GM19240 (cell line): ENCODE measurements around the gene PRR5L.
"Not testable (repeated sequence)": the region's sequence is repeated elsewhere in the genome, so short reads cannot be mapped to it uniquely, and the experiment has no call there.

Experiments used
- DNase-seq: peaks from one replicate; pipeline ENCODE4 v3.0.0; 2011; ENCODE audit warnings: low spot score; ENCODE audit not compliant: insufficient read length

PRR5L gene

DNA sequence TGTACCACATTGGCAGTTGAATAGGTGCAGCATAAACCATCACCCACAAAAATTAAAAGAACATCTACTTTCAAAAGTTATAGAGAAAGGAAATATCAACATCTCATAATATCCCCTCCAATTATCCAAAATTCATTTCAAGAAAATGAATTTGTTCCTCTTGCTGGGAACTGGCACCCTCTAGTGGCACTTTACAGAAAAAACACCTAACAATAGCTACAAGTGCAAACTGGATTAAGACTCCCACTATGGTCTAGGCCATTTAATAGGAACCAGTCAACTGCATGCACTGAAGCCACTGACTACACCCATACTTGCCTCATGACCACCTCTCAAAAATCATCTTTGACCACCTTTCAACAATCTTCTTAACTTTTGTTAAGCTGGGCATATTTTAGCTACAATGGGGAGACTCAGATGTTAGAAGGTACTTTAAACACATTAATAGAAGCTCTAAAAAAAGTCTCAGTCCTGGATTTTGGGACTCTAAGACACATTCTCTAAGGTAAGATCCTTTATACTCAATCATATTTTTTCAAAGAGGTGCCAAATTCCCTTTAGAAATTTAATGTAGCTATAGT, 196.7 kb downstream of the PRR5L start:
- no peak for DNase-seq

DNA sequence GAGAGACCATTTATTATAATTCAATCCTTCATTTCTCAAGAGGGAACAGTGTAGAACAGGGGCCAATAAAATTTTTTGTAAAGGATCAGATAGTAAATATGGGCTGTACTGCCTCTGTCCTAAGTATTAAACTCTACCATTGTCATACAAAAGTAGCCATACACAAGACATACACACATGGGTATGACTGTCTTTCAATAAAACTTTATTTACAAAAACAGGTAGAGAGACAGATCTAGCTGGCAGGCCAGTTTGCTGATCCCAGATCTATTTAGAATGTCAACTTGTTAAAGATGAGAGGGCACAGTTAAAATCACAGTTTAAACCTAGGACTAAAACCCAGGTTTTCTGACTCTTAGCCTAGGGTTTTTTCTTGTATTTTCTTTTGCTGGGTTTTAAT, 197.2 kb downstream of the PRR5L start:
- no peak for DNase-seq

GRCh38 chr11:36498721-36499120, 202.6 kb downstream of the PRR5L start:
- no peak for DNase-seq

DNA sequence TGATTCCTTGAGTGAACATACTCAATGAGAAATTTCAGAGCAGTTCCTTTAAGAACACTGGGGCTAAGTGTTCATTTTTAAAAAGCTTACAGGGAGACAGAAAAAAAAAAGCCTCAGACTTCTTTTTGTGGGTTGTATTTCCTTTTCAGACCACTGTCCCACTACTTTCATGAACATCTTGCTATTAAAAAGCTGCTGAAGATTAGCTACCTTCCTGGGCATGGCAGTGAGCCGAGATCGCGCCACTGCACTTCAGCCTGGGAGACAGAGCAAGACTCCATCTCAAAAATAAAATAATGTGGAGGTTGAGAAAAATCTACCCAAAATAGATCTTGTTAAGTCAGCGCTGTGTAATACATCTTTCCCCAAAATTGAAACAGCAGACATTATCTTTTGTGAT, 203.2 kb downstream of the PRR5L start:
- DNase-seq: no peak

DNA sequence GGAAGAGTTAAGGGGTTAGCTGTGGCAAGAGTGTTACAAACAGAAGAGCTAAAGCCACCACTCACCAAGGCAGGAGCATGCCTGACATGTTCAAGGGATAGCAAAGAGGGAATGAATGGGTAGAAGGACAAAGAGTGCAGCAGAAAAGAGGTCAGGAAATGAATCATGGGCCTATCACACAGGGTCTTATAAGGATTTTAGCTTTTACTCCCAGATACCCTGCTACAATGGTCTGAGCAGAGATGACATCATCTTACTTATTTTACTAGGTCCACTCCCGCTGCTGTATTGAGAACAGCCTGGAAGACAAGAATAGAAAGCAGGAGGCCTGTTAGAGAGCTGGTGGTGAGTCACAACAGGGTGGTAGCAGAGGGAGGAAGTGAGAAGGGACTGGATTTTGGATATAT, 204.2 kb downstream of the PRR5L start:
- no peak for DNase-seq

- DNase-seq: no peak
Measured at GRCh38 chr11:36501236-36501635, 205.1 kb downstream of the PRR5L start.

DNA sequence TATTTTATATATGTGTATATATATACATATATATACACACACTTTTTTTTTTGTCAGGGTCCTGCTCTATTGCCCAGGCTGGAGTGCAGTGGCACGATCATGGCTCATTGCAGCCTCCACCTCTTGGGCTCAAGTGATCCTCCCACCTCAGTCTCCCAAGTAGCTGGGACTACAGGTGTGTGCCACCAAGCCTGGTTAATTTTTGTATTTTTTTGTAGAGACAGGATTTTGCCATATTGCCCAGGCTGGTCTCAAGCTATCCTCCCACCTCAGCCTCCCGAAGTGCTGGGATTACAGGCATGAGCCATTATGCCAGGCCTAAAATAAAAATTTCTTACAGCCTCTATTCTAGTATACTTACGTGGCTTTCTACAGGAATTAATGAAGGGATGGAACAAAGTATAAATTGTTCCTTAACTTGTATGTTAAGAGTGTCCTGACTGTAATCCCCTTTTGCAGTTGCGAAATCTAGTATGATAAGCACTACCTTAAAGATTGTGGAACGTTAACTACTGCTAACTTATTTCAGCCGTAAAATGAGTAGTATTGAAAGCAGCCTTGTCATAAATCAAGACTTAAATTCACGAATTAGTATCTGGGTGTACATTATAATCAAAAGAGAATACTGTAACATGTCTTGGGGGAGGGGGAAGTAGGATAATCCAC, 211.9 kb downstream of the PRR5L start:
- no peak for DNase-seq

DNA sequence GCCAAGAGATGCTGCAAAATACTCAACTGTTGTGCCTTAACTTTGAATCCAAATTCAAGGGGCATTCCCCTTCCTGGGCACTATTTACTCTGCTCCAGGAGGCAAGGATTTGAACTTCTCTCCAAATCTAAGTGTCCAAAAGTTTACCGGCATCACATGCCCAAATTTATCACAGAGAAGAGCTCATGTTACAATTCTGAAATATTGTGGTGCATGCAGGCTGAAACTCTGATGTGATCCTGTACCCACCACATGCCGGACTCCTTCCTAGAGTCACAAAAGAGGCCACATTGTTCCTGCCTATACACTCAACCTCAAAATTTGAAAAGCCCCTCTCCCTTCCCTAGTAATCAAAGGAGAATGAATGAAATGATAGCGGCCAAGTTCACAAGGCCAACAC, 212.7 kb downstream of the PRR5L start:
- DNase-seq: no peak

DNA sequence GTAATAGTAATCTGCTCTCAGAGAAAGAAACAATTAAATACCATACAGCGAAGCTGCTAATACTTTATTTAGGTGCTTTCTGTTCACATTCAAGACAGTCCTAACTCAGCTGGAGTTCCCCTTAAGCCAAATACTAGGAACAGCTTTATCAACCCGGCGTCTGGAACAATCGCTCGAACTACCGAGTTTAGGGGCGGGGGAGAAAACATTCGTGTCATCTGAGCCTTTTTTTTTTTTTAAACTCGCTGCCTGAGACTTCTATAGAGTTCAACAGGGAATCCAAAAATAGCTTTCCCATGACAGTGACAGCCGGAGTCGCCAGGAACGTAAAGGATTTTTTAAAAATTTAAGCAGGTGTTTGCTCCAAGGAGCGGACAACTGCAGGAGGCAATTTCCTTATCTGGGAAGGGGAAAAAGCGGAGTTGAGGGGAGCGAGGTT, 213.1 kb downstream of the PRR5L start:
- DNase-seq: no peak

- peak; percentile 76 for DNase-seq
Measured at GRCh38 chr11:36509694-36510593, 213.9 kb downstream of the PRR5L start, which contains the start of gene TRAF6. TRAF6 (minus strand) TSS chr11:36510272; CDS start chr11:36501515, 8,757 bp downstream.

DNA sequence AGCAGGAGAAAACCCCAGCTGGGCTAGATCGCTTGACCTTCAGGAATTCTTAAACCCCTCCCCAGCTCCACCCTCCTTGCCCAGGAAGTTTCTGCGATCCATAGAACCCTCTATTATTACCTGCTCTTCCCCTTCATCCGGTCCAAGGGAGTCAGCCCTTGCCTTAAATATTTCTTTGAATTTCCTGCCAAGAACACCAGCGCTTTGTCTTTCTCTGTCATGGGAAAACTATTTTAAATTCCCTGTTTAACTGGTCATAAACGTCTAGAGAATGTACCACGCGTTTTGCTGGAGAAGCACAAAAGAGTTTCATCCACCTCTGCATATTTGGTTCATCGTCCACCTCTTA, 214.5 kb downstream of the PRR5L start:
- DNase-seq: no peak

DNA sequence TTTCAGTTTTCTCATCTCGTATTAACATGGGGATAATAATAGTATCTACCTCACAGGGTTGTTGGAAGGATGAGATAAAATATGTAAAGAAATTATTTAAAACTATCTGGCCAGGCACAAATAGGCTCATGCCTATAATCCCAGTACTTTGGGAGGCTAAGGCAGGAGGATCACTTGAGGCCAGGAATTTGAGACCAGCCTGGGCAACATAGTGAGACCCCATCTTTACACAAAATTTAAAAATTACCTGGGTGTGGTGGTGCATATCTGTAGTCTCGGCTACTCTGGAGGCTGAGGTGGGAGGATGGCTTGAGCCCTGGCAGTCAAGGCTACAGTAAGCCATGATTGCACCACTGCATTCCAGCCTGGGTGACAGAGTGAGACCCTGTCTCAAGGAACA, 215.0 kb downstream of the PRR5L start:
- DNase-seq: not testable (repeated sequence)

GRCh38 chr11:36512016-36512415, 215.9 kb downstream of the PRR5L start:
- no peak for DNase-seq

DNA sequence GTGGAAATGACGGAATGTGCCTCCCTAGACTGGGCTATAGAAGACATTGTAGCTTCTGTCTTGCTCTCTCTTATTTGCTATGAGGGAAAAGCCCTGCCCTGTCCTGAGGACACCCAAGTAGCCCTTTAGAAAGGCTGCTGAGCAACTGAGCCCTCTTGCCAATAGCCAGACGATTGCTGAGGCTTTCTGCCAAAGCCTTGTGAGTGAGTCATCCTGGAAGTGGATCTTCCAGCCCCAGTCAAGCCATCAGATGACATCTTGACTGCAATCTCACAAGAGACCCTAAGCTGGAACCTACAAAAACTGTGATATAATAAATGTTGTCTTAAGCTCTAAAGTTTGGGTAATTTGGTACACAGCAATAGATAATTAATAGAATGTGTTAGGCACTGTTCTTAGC, 217.9 kb downstream of the PRR5L start:
- DNase-seq: no peak
